ENCODE results near the gene HPS6. TPM values are rescaled to one million over a fixed set of nuclear protein-coding genes. Genes with fewer than 3 reads are reported as not detected.
"Not testable (repeated sequence)": the region's sequence is repeated elsewhere in the genome, so short reads cannot be mapped to it uniquely, and the experiment has no call there.

HPS6 gene
- total RNA-seq, 1 donor from 2014 or later, result 20.1 TPM

DNA sequence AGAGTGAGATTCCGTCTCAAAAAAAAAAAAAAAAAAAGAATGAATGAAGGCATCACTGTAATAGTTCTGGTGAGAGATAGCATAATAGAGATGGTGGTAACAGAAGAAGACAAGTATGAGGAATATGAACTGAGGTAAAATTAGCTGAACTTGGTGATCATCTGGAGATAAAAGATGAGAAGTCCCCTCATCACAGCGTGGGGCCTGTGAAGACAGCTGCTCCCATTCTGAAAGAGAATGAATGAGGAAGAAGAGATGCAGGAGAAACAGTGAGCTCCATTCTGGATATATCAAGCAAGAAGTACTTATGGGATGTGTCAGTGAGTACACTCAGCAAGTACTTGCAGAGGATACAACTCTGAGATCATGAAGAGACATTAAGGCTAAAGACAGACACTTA lies 37.9 kb upstream of the HPS6 start:
- Mint-ChIP-seq H3K9me3 (ENCODE audit: low read depth) (no peaks in the 10 kb centered on the region), H3K27me3 (ENCODE audit: low read depth) (no peaks in the 10 kb centered on the region), H3K36me3 (ENCODE audit: low read depth) (peaks cover 20% of the 10 kb centered on the region), H3K4me1 (ENCODE audit: low read depth) (no peaks in the 10 kb centered on the region), H3K27ac (ENCODE audit: unreplicated experiment) (no peak overlapping the region), H3K4me3 (ENCODE audit: unreplicated experiment) (no peak overlapping the region)
- TF ChIP-seq, protein P1, sequence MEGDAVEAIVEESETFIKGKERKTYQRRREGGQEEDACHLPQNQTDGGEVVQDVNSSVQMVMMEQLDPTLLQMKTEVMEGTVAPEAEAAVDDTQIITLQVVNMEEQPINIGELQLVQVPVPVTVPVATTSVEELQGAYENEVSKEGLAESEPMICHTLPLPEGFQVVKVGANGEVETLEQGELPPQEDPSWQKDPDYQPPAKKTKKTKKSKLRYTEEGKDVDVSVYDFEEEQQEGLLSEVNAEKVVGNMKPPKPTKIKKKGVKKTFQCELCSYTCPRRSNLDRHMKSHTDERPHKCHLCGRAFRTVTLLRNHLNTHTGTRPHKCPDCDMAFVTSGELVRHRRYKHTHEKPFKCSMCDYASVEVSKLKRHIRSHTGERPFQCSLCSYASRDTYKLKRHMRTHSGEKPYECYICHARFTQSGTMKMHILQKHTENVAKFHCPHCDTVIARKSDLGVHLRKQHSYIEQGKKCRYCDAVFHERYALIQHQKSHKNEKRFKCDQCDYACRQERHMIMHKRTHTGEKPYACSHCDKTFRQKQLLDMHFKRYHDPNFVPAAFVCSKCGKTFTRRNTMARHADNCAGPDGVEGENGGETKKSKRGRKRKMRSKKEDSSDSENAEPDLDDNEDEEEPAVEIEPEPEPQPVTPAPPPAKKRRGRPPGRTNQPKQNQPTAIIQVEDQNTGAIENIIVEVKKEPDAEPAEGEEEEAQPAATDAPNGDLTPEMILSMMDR (IDR thresholded peaks at IDR 0.05), result no peak
- no peak for DNase-seq (ENCODE audit: low spot score)

DNA sequence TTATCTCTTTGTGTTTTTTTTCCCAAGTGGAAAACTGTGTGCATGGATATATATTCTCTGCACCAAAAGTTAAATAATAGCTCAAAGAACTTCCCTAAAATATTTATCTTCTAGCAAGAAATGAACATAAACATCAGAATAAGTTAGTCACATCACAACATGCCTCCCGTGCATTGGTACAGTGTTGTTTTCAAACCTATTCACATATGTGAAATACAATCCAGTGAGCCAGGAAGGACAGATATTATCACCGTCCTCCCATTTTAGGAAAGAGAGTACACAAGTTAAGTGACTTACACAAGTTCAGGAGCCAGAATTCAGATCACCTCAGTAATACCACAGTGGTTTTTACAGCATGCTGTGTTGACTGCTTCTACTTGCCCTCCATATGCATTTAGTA lies 31.4 kb upstream of the HPS6 start:
- Mint-ChIP-seq H3K36me3 (ENCODE audit: low read depth) (peaks cover 18% of the 10 kb centered on the region), H3K9me3 (ENCODE audit: low read depth) (no peaks in the 10 kb centered on the region), H3K4me1 (ENCODE audit: low read depth) (no peaks in the 10 kb centered on the region), H3K27ac (ENCODE audit: unreplicated experiment) (no peak overlapping the region), H3K4me3 (ENCODE audit: unreplicated experiment) (no peak overlapping the region), H3K27me3 (ENCODE audit: low read depth) (no peaks in the 10 kb centered on the region)
- DNase-seq (ENCODE audit: low spot score), result no peak
- TF ChIP-seq, protein P1 (IDR thresholded peaks at IDR 0.05), result no peak

DNA sequence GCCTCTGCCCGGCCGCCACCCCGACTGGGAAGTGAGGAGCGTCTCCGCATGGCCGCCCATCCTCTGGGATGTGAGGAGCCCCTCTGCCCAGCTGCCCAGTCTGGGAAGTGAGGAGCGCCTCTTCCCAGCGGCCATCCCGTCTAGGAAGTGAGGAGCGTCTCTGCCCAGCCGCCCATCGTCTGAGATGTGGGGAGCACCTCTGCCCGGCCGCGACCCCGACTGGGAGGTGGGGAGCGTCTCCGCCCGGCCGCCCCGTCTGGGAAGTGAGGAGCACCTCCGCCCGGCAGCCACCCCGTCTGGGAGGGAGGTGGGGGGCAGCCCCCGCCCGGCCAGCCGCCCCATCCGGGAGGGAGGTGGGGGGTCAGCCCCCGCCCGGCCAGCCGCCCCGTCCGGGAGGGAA lies 29.3 kb upstream of the HPS6 start:
- H3K36me3 Mint-ChIP-seq (ENCODE audit: low read depth), result peaks cover 14% of the 10 kb centered on the region
- not testable (repeated sequence) for H3K4me3 Mint-ChIP-seq (ENCODE audit: unreplicated experiment); H3K4me1 Mint-ChIP-seq (ENCODE audit: low read depth); H3K27ac Mint-ChIP-seq (ENCODE audit: unreplicated experiment); H3K27me3 Mint-ChIP-seq (ENCODE audit: low read depth); H3K9me3 Mint-ChIP-seq (ENCODE audit: low read depth)
- peak; percentile 90 for DNase-seq (ENCODE audit: low spot score)

DNA sequence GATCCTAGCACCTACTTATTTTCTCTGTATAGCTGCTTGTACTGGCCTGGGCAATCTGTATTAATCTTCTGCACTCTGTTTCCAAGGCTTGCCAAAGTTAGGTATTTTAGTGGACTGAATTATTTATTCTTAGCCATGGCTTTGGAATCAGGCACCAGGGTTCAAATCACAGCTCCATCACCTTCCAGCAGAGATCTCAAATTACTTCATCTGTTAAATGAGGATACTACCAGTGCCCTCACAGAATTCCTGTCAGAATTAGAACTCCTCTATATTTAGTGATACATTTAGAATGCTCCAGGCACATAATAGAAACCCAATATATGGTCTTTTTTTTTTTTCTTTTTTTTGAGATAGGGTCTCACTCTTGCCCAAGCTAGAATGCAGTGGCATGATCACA lies 26.7 kb upstream of the HPS6 start:
- no peaks in the 10 kb centered on the region for H3K9me3 Mint-ChIP-seq (ENCODE audit: low read depth)
- no peaks in the 10 kb centered on the region for H3K27me3 Mint-ChIP-seq (ENCODE audit: low read depth)
- peaks cover 5% of the 10 kb centered on the region for H3K36me3 Mint-ChIP-seq (ENCODE audit: low read depth)
- H3K4me3 Mint-ChIP-seq (ENCODE audit: unreplicated experiment), result no peak overlapping the region
- H3K27ac Mint-ChIP-seq (ENCODE audit: unreplicated experiment), result no peak overlapping the region
- no peak for DNase-seq (ENCODE audit: low spot score)
- TF ChIP-seq, protein P1 (IDR thresholded peaks at IDR 0.05), result no peak
- H3K4me1 Mint-ChIP-seq (ENCODE audit: low read depth), result peaks cover 3% of the 10 kb centered on the region

DNA sequence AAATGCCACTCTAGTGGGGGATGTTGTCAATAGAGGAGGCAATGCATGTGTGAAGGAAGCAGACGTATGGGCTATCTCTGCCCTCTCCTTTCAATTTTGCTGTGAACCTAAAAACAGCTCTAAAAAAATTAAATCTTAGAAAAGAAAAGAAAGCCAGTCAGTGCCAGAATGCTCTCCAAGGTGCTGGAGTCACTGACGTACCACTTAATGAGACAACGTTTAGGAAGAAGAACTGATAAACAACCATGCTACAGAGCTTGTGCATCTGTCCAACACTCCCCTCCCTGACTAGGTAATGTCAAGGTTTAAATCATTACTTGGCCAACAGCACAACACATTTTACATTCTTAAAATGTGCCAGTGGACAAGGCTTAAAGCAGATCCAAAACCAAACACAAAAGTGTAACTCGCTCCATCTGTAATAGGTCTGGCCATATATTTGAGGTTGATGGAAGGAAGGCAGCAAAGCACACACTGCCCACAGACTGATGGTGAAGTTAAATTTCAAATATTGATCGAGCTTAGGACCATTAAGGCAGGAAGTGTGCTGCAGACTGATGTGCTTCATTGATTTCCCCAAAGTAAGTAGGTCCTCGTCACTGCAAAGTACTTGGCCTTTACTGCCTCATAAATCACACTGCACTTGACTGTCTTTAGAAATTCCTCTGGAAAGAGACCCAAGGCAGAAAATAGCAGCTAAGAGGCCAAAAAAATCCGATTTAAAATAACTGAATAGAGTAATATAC lies 24.7 kb upstream of the HPS6 start:
- H3K27me3 Mint-ChIP-seq (ENCODE audit: low read depth), result no peaks in the 10 kb centered on the region
- H3K9me3 Mint-ChIP-seq (ENCODE audit: low read depth), result no peaks in the 10 kb centered on the region
- H3K4me3 Mint-ChIP-seq (ENCODE audit: unreplicated experiment), result no peak overlapping the region
- TF ChIP-seq, protein P1 (IDR thresholded peaks at IDR 0.05), result no peak
- H3K4me1 Mint-ChIP-seq (ENCODE audit: low read depth), result peaks cover 7% of the 10 kb centered on the region
- no peak for DNase-seq (ENCODE audit: low spot score)
- H3K27ac Mint-ChIP-seq (ENCODE audit: unreplicated experiment), result no peak overlapping the region
- H3K36me3 Mint-ChIP-seq (ENCODE audit: low read depth), result peaks cover 3% of the 10 kb centered on the region

DNA sequence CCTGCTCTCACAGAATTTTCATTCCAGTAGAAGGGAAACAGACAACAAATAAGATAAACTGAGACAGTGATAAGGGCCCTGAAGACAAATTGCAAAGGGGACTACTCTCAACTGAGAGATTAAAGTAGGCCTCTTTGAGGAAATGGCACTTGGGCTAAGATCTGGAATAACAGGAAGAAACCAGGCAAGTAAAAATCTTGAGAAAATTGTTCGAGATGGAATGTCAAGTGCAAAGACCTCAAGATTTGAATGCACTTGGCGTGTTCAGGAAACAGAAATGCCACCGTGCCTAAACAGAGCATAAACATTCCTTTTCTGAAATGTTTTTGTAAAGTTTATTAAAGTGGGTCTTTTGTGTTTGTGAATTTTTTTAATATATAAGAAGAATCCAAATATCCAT lies 19.9 kb upstream of the HPS6 start:
- DNase-seq (ENCODE audit: low spot score), result no peak
- Mint-ChIP-seq H3K36me3 (ENCODE audit: low read depth) (no peaks in the 10 kb centered on the region), H3K27ac (ENCODE audit: unreplicated experiment) (no peak overlapping the region)

More for the DNA sequence above, 19.9 kb upstream of the HPS6 start:
- TF ChIP-seq, protein P1 (IDR thresholded peaks at IDR 0.05), result no peak
- peaks cover 14% of the 10 kb centered on the region for H3K4me1 Mint-ChIP-seq (ENCODE audit: low read depth)
- no peaks in the 10 kb centered on the region for H3K27me3 Mint-ChIP-seq (ENCODE audit: low read depth)
- H3K9me3 Mint-ChIP-seq (ENCODE audit: low read depth), result no peaks in the 10 kb centered on the region
- H3K4me3 Mint-ChIP-seq (ENCODE audit: unreplicated experiment), result no peak overlapping the region

Measured in chondrocyte (in vitro differentiated cells).